Nephron progenitor cell (in vitro differentiated cells): Measurements from ENCODE around the gene LEMD2.

Experiments used
- DNase-seq: peaks from one replicate; pipeline ENCODE4 v3.0.0; 2021
- H3K27ac Mint-ChIP-seq: 2 replicates; pipeline ENCODE4 v1.8.0; 2021; ENCODE audit warnings: mild to moderate bottlenecking, moderate library complexity, mixed read lengths
- H3K27me3 Mint-ChIP-seq: 2 replicates; pipeline ENCODE4 v1.8.0; 2021; ENCODE audit warnings: mild to moderate bottlenecking, low read depth, mixed read lengths; ENCODE audit not compliant: poor library complexity
- H3K36me3 Mint-ChIP-seq: 2 replicates; pipeline ENCODE4 v1.8.0; 2021; ENCODE audit warnings: low read depth, mixed read lengths
- H3K4me1 Mint-ChIP-seq: 2 replicates; pipeline ENCODE4 v1.8.0; 2021; ENCODE audit warnings: mixed read lengths
- H3K4me3 Mint-ChIP-seq: 2 replicates; pipeline ENCODE4 v1.8.0; 2021; ENCODE audit warnings: mild to moderate bottlenecking, moderate library complexity, mixed read lengths
- H3K9me3 Mint-ChIP-seq: 2 replicates; pipeline ENCODE4 v1.8.0; 2021; ENCODE audit warnings: mild to moderate bottlenecking, moderate library complexity, mixed read lengths
- CTCF ChIP-seq: fragments of 200-600 bp; sonication (generic); IDR thresholded peaks from 2 replicates; pipeline ENCODE4 v1.5.0; 2021; ENCODE audit warnings: antibody characterized with exemption

The LEMD2 gene

GRCh38 chr6:33765368-33765767 lies 23.6 kb downstream of the LEMD2 start:
- DNase-seq: no peak
- Mint-ChIP-seq H3K9me3 (peaks cover 13% of the 10 kb centered on the region), H3K4me3 (no peak overlapping the region), H3K4me1 (peaks cover 70% of the 10 kb centered on the region), H3K27me3 (peaks cover 10% of the 10 kb centered on the region), H3K27ac (peak overlapping the region; percentile 71), H3K36me3 (no peaks in the 10 kb centered on the region)
- no peak for TF ChIP-seq CTCF

GRCh38 chr6:33764036-33764435 lies 24.9 kb downstream of the LEMD2 start:
- no peak for TF ChIP-seq CTCF
- no peak overlapping the region for H3K27ac Mint-ChIP-seq
- H3K36me3 Mint-ChIP-seq: no peaks in the 10 kb centered on the region
- H3K27me3 Mint-ChIP-seq: peaks cover 10% of the 10 kb centered on the region
- H3K9me3 Mint-ChIP-seq: peaks cover 13% of the 10 kb centered on the region
- no peak for DNase-seq
- H3K4me1 Mint-ChIP-seq: peaks cover 70% of the 10 kb centered on the region
- H3K4me3 Mint-ChIP-seq: no peak overlapping the region

GRCh38 chr6:33763483-33763882 lies 25.4 kb downstream of the LEMD2 start:
- Mint-ChIP-seq H3K4me1 (peaks cover 68% of the 10 kb centered on the region), H3K27me3 (peaks cover 10% of the 10 kb centered on the region), H3K27ac (no peak overlapping the region), H3K4me3 (no peak overlapping the region), H3K36me3 (no peaks in the 10 kb centered on the region), H3K9me3 (peaks cover 13% of the 10 kb centered on the region)
- no peak for DNase-seq
- no peak for TF ChIP-seq CTCF

GRCh38 chr6:33762713-33763112 lies 26.2 kb downstream of the LEMD2 start:
- H3K27ac Mint-ChIP-seq: no peak overlapping the region
- TF ChIP-seq CTCF: no peak

GRCh38 chr6:33761922-33762629 lies 26.9 kb downstream of the LEMD2 start:
- H3K4me1 Mint-ChIP-seq: peaks cover 76% of the 10 kb centered on the region
- no peak overlapping the region for H3K4me3 Mint-ChIP-seq
- peaks cover 8% of the 10 kb centered on the region for H3K9me3 Mint-ChIP-seq
- peak; percentile 69 for DNase-seq
- peak overlapping the region; percentile 78 for H3K27ac Mint-ChIP-seq
- H3K36me3 Mint-ChIP-seq: no peaks in the 10 kb centered on the region
- H3K27me3 Mint-ChIP-seq: peaks cover 12% of the 10 kb centered on the region
- peak; percentile 48 for TF ChIP-seq CTCF

More at GRCh38 chr6:33762713-33763112, 26.2 kb downstream of the LEMD2 start:
- peaks cover 69% of the 10 kb centered on the region for H3K4me1 Mint-ChIP-seq
- H3K9me3 Mint-ChIP-seq: peaks cover 13% of the 10 kb centered on the region
- no peak for DNase-seq
- no peak overlapping the region for H3K4me3 Mint-ChIP-seq
- peaks cover 10% of the 10 kb centered on the region for H3K27me3 Mint-ChIP-seq
- no peaks in the 10 kb centered on the region for H3K36me3 Mint-ChIP-seq

- no peaks in the 10 kb centered on the region for H3K36me3 Mint-ChIP-seq
- peaks cover 81% of the 10 kb centered on the region for H3K4me1 Mint-ChIP-seq
- peak overlapping the region; percentile 51 for H3K27ac Mint-ChIP-seq
These were observed 27.4 kb downstream of the LEMD2 start for GRCh38 chr6:33761581-33761921.

More at GRCh38 chr6:33761581-33761921, 27.4 kb downstream of the LEMD2 start:
- no peak for DNase-seq
- Mint-ChIP-seq H3K4me3 (no peak overlapping the region), H3K9me3 (peaks cover 3% of the 10 kb centered on the region), H3K27me3 (peaks cover 12% of the 10 kb centered on the region)
- TF ChIP-seq CTCF: no peak
